NOMO-1 treated with DMSO at 0.1 percent for 48 hours (cell line): Measurements from ENCODE around the gene BRF1.
"Not testable (repeated sequence)": the region's sequence is repeated elsewhere in the genome, so short reads cannot be mapped to it uniquely, and the experiment has no call there.

Experiments
- DNase-seq: peaks from one replicate; lab custom pipeline; 2025; ENCODE audit not compliant: unreplicated experiment; lab: John Stamatoyannopoulos, UW

Gene BRF1

DNA sequence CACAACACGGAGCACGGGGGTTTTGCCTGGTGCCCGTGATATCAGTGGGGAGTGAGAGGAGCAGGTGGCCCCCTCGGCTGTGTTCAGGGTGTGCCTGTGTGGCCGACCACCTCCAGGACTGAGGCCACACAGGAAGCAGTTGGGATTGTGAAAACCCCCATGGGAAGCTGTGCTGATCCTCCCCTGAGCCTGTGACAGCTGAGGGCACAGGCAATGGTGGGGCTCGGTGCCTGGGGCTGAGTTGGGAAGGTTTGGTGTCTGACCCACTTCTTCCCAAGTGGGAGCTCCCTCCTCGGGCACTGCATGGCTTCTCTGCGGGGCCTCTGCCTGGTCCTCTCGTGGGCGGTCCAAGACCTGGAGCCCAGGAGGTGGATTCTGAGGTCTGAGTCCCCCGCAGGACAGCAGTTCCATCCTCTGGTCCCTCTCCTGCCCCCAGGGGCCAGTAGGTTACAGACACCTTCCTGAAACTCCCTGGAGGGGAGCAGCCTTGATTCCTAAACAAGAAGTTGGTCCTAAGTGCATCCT, 31.6 kb upstream of the BRF1 start:
- no peak for DNase-seq

DNA sequence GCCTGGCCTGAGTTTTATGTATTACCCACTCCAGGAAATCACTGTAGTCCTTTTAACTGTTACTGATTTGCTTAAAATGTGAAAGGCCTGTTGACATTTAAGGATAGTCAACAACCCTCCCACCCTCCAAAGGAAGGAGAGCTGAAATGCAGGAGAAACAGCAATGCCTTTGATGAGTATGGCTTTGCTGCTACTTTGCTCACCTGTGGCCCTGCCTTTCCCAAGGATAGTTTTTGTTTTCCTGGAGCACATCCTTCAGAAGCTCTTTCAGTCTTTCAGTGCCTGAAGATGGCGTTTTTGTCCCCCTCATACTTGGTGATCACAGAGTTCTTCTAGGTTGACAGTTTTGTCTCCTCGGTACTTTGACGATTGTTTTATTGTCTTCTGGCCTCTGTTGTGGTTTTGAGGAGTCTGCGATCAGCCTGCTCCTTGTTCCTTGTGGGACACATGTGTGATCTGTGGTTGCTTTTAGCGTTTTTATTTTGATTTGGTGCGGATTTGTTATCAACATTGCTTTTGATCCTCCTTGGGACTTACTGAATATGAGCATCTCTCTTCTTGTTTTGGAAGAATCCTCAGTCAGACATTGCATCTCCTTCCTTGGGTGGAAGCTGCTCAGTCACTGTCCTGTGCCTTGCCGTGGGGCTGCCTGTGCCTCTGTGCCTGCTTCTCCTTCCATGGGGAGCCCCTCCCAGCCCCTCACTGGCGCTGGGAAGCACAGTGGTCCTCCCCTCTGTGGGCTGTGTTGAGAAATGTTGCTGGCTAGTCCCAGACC, 31.0 kb upstream of the BRF1 start:
- no peak for DNase-seq

DNA sequence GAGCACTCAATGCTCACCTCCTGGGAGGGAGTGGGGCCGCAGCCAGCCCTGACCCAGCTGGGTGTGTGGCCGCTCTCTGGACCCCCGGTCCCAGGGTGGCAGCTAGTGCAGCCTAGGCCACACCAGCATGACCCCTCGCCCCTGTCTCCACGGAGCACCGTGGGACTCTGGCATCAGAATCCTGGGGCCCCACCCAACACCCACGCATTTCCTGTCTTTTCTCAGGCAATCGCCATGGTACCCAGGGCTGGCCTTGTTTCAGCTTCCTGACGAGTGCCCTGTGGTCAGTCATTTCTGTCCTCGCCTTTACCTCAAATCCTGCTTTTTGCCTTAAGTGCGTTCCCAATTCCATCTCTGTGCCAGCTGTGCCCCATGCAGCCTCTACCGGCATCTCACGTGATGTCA, 29.7 kb upstream of the BRF1 start:
- DNase-seq: no peak

DNA sequence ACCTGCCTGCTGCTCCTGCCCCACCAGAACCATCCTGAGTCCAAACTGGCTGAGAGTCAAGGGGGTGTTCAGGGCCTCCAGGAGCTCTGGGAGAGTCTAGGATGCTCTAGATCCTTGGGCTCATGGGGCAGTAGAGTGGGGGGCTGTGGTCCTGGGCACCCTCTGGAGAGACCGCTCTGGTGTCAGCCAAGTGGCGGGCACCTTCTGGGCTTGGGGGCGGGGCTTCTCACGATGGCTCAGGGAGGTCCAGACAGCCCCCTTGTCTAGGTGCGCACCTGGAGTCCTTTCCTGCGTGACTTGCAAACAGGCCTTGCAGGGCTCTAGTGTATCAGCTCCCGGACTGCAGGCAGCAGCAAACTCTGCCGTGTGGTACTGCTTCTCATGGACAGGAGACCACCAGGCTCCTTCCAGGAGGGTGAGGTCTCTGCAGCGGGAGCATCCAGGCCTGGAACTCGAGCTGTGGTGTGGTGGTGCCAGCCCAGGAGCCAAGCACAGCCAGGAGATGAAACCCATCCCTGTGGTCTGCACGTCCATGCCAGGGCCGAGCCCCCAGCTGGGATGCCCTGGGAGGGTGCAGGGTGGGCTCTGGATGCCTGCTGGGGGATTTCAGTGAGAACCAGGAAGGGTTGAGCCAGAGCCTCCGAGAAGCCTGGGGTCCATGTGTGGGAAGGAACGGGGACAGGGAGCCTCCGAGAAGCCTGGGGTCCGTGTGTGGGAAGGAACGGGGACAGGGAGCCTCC, 28.8 kb upstream of the BRF1 start:
- DNase-seq: no peak

DNA sequence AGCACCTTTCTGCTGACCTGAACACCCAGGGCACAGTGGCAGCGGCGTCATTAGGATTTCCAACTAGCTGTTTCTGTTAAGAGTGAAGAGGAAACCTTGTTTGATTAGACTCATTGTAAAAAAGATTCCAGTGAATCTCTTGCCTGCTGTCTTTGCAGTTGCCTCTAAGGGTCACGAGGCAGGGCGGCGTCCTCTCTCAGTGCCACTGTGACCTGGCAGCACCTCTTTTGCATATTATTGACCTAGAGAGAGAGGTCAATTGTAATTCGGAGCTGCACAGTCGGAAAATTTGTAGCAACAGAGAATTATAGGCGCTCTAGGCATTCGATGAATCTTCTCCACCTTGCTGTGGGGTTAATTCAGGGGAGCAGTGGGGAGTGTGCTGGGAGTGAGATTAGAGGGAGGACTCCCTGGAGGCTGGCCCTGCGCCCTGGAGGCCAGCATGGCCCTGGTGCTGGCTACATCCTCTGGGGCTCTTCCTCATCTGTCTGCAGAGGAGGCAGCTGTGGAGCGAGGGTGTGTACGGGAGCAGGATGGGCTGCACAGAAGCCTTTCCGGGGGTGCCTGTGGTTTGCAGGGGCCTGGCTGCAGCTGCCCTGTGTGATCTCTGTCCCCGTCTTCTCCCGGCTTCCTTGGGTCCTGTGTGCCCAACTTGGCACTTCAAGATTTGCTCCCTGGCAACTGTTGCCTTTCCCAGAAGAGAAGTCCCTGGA, 28.0 kb upstream of the BRF1 start:
- no peak for DNase-seq

DNA sequence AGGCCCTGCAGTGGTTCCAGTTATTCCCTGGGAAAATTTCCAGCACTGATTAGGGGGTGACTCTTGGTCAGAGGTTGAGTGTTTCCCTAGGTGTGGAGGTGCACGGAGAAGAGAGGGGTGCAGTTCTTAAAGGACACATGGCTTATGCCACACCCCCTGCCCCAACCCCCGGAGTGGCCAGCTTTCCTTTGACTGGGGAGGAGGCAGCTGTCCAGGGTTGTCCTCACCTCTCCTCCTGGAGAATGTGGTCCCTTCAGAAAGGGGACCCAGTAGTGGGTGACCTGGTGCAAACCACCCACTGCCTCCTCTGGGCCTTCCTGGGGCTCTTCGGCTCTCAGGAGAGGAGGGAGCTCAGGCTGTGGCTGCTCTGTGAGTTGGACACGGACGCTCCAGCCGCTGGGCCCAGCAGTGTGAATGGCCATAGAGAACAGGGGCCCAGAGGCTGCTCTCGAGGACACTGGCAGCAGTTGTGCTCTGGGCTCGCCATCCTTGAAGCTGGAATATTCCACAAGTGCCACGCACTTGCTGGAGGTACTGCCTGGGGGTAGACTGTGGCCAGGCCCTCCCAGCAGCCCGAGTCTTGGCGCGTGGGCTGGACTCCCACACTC, 27.4 kb upstream of the BRF1 start:
- no peak for DNase-seq

DNA sequence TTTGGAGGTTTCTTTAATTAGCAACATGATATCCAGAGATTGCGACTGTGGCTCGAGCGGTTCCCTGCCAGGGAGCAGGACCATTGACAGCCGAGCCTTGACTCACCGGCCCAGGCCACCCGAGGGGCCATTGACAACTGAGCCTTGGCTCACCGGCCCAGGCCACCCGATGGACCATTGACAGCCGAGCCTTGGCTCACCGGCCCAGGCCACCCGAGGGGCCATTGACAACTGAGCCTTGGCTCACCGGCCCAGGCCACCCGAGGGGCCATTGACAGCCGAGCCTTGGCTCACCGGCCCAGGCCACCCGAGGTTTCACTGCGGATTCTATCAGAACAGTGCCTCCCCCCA, 26.9 kb upstream of the BRF1 start:
- DNase-seq: not testable (repeated sequence)

DNA sequence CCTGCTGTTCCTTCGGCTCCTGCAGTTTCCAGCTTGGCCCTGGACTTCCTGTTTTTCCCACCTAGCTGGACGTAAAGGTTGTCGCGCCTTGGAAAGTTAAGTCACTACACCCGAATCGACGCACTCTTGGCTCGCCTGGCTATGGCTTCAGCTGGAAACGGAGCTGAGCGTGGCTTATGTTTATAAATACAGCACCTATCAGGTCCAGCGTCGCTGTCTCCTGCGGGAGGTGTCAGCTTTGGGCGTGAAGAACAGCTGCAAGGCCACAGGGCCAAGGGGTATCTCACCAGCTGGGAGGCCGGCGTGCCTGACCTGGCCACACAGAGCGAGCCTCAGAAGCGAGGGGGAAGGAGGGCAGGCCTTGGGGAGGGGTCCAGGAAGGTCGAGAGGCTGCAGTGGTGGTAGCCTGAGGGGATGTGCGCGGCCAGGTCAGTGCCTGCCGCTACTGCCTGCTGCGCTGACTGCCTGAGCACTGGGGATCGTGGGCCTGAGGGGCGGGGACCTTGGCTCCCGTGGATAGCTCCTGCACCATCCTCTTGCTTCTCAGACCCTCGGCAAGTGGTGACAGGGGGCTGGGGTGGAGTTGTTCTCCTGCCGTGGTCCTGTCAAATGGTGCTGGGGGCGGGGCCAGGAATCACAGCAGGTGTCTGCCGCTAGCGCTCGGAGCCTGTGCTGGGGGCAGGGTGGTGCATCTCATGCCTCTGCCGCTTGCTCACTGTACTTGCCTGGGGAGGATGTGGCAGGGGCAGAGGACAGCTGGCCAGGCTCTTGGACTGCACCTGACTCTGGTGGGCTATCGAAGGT, 26.3 kb upstream of the BRF1 start:
- no peak for DNase-seq

DNA sequence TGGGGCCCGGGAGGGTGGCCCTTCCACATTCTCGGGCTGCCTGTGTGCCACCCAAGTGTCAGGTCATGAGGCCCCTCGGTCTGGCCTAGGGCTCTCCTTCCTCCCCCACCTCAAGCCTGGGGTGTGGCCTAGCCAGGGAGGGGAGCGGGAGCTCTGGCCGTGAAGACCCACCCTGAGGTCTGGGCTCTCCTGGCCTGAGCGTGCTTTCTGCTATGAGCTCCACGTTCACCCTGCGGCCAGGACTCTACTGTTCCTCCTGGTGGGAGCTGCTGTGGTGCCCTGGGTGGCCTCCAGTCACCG, 25.7 kb upstream of the BRF1 start:
- no peak for DNase-seq

DNA sequence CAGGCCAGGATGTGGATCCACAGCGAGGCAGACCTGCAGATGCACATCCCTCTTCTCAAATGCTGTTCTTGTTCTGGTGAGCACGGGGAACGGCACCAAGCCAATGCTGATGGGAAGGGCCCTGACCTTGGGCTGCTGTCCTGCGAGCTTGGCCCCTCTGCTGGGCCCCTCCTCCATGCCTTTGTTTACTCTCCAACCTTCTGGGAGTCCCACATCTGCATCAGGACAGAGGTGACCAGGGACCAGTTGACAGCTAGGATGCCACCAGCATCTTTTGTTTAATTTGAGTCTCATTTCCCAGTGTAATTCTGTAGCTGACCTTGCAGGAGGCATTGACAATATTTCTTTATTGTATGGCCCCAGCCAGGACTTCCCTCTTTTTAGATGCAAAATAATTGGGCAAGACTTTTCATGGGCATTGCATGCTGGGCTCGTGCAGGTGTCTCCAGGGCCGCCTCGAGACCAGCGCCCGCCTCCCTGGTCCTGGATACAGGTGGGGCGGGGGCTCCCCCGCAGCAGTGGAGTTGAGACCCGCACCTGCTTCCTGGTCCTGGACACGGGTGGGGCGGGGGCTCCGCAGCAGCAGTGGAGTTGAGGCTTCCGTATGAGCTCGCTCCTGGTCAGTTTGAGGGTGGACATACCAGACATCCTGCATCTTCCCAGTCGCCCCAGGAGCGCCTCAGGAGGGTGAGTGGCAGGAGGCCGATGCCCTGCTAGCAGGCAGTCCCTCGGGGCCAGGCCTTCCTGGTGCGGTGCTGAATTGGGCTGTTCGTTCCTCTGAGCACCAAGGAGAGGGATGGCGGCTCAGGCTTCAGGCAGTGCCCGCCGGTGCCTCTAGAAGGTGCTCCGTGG, 25.1 kb upstream of the BRF1 start:
- DNase-seq: peak; percentile 25

DNA sequence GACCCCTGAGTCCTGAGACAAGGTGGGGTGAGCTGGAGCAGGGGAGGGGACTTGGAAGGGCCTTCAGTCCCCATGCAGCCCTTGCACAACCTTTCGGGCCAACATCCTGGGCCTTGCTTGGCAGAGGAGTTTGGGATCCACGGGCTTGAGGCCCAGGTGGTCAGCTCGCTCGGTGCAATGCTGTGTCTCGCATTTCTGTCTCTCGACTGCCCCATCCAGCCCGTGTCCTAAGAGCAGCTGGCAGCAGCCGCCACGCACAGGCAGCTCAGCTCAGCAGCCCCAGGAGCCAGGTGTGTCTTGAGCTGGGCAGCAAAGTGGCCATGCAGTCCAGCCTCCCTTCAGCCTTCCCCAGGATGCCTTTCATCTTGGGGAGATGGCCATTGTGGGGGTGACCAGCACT, 24.5 kb upstream of the BRF1 start:
- DNase-seq: no peak

DNA sequence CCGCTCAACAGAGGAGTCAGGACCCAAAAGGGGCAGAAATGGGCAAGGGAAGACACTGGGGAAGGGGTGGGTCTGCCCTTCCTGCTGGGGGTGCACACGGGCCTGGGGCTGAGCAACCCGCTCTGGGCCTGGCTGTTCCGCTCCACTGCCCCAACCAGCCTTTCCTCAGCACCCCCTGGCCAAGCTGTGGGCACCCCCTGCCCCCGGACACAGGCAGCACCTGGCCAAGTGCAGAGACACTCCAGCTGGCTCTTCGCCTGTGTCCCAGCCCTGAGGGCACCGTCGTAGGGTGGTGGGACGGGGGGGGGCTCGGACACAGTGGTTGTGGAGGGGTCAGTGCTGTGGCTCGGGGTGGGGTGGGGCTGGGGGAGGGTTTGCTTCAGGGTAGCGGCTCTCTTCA, 24.1 kb upstream of the BRF1 start:
- DNase-seq: no peak

DNA sequence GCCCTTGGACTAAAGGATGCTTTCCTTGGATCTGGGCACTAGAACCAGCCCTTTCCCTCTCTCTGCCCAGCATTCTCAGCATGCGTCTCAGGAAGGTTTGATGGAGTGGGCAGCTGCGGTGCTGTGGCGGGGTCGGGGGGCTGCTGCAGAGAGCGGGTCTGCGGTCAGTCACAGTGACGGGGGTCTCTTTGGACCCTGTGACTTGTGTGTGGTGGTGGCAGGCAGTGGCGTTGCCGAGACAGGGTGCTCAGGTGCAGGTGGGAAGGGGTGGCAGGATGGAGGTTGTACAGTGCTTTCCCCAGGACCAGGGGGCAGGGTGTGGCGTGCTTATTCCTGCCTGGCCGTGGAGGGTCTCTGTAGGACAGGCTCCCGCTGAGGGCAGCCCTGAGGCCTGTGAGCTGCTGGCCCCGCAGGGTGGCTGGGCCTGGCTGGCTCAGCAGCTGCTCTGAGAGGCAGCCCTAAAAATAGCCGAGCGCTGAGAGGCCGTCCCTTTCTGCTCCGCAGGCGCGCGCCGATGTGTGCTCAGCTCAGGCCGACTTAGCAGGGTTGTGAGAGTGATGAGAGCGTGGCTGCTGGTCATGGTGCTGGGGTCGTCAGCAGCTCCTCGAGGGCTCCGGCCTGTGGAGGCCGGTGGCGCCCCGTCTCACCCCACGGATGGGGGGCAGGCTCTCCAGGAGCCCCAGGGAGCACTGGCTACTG, 23.4 kb upstream of the BRF1 start:
- DNase-seq: no peak

DNA sequence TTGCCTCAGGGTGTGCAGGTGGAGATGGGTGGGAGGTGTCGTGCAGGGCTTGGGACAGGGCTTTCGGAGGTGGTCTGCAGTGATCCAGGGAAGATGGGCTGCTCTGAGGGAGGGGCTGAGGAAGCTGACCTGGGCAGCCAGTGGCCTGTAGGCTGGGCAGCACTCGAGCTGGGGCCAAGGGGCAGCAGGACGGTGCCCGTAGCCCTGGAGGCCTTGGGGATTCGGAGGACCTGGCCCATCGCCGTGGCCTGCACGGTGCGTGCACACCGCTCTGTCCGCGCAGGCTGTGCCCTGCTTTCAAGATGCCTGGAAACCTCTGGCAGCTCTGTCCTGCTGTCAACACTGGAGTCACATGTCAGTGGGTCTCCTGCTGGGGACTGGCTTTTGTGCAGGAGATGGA, 22.9 kb upstream of the BRF1 start:
- DNase-seq: no peak

DNA sequence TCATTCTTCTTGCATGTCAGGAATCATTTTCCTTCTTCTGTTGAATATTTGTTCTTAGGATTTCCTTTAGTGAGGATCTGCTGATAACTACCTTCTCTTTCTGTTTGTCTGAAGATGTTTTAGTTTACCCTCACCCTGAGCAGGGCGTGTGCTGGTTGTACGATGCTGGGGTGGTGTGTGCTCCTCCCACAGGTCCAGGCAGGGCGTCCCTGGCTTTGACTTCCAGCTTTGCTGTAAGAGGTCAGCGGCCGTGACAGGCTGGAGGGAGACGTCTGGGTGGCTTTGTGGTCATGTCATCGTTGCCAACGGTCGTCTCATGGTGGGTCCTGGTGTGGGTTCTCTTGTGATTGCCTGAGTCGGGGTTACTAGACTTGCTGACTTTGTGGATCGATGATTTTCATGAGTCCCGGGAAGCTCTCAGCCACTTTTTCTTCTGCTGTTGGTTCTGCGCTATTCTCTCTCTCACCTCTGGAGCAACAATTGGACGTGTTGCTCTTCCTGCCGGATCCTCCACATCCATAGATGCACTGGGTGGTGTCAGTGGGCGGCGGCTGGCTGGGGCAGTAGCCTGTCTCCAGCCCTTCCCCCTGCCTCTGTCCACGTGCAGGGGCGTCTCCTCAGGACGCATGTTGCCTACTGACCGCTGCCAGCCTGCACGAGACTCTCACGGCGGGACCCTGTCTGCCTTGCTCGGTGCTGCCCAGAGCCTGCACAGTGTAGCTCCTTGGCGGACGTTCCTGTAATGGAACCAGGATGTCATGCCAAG, 22.2 kb upstream of the BRF1 start:
- no peak for DNase-seq

DNA sequence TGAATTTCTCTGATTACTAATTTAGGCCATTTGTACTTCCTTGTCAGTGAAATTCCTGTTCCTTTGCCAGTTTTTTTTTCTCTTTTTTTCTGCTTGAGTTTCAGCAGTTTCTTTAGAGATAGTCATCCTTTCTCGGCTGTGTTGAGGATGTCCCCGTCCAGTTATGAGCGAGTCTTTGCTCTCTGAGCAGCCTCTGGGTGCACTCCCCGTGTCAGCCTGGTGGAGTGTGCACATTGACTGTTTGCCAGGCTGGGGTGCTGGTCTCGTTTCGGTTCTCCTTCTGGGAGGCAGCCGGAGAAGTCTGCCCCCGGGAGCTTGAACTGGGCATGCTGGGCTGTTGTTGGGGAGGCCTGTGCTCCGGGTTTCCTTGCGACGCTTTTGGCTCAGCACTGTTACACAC, 16.7 kb upstream of the BRF1 start:
- peak; percentile 47 for DNase-seq

DNA sequence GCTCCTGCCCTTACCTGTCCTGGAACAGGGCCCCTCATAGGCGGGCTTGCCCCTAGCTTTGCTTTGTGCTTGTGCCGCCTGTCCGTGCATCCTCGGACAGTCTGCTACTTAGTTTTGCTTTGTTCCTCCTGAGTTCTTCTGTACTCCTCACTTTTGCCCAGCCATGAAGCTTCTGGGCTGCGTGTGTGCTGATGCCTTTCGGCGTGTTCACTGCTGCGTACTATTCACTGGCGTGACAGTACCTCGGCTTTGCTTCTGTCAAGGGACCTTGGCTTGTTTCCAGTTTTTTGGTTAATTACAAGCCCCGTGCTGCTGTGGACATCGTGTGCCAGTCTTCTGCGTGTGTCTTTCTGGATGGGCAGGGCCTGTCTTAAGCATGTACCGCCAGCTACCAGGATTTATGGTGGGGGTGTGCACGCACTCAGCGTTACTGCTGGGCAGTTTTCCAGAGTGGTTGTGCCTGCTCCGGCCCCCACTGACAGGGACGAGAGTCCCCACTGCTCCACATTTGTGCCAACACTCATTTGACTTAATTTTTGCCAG, 16.2 kb upstream of the BRF1 start:
- DNase-seq: no peak

DNA sequence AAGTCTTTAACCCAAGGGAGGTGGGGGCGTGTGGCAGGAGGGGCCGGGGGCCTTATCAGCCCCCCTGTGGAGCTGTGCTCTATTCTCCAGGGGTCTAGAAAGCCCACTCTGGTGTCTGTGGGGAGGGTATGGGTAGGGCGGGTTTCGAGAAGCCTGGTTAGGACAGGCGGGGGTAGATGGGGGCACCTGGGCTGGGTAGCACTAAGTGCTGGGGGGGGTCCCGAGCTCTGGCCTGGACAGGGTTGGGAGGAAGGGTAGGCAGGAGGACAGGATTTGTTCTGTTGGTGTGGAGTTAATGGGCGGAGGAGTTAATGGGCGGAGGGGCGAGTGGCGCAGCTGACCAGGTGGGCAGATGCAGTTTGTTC, 15.8 kb upstream of the BRF1 start:
- DNase-seq: no peak
